Tibial nerve (tissue), 4 donors: ENCODE measurements around the gene ZNF740. TPM values are rescaled to one million over a fixed set of nuclear protein-coding genes. Genes with fewer than 3 reads are reported as not detected.

Source experiments
- DNase-seq, 2 donors: peaks; one replicate each; pipeline ENCODE4 v3.0.0-alpha.2; 2019; ENCODE audit warnings: low spot score in 2 of 2
- H3K27ac ChIP-seq, 4 donors: fragments of 200-600 bp; sonication (generic) in 3 of 4; one replicate each; pipeline ENCODE4 v1.5.1; 2017 to 2019; ENCODE audit warnings: mild to moderate bottlenecking in 1 of 4
- H3K27me3 ChIP-seq, 2 donors: fragments of 200-600 bp; sonication (generic) in 1 of 2; one replicate each; pipeline versions ENCODE4 v1.5.1 to v1.6.0; 2017 to 2019
- H3K36me3 ChIP-seq, 3 donors: fragments of 200-600 bp; sonication (generic); one replicate each; pipeline ENCODE4 v1.5.1; 2018 to 2019
- H3K4me1 ChIP-seq, 4 donors: fragments of 200-600 bp; sonication (generic) in 3 of 4; one replicate each; pipeline ENCODE4 v1.5.1; 2017 to 2019
- H3K4me3 ChIP-seq, 4 donors: fragments of 200-600 bp; sonication (generic) in 3 of 4; one replicate each; pipeline ENCODE4 v1.5.1; 2017 to 2019; ENCODE audit warnings: mild to moderate bottlenecking in 1 of 4, moderate library complexity in 1 of 4
- H3K9me3 ChIP-seq, 4 donors: fragments of 200-600 bp; sonication (generic) in 3 of 4; one replicate each; pipeline ENCODE4 v1.5.1; 2017 to 2019
- CTCF ChIP-seq, 5 experiments: fragments of 200-600 bp in 3 of 5; fragments of 450-650 bp in 2 of 5; sonication (generic) in 3 of 5; IDR thresholded peaks; one replicate each; pipeline ENCODE4 v1.5.1; 2016 to 2019; ENCODE audit warnings: antibody characterized with exemption in 5 of 5, mild to moderate bottlenecking in 3 of 5, moderate library complexity in 2 of 5
- EP300 ChIP-seq, 2 donors: sonication (generic); formaldehyde crosslinking; IDR thresholded peaks; one replicate each; pipeline ENCODE4 v1.6.1; 2017; ENCODE audit warnings: antibody characterized with exemption in 2 of 2, mild to moderate bottlenecking in 1 of 2
- POLR2A ChIP-seq, 2 donors: fragments of 450-650 bp; IDR thresholded peaks; one replicate each; pipeline ENCODE4 v1.6.1; 2017; ENCODE audit warnings: antibody characterized with exemption in 2 of 2, mild to moderate bottlenecking in 2 of 2, moderate library complexity in 2 of 2
- WGBS, 2 donors: methylation state at CpG; one replicate each; pipeline ENCODE4 v1.1.5; 2018; 5-methylcytosine and 5-hydroxymethylcytosine counted together
- total RNA-seq, 4 donors: library from RNA; depleted of rRNA; stranded (reverse); fragments of >200 nt; gene quantifications; one replicate each; pipeline ENCODE4 v1.1.0, GENCODE V29; 2016

ZNF740 gene
- total RNA-seq, 4 donors from 2014 or later: 10.2 to 67.7 (median 22.7) TPM

GRCh38 chr12:53218551-53219291 is 38.2 kb downstream of the ZNF740 start:
- Histone ChIP-seq H3K9me3 (no peaks in the 10 kb centered on the region), H3K27me3 (no peaks in the 10 kb centered on the region), H3K4me3 (peak overlapping the region; percentile 53 to 78 (median 68)), H3K4me1 (peaks cover 0 to 75% (median 49%) of the 10 kb centered on the region in 4 donors), H3K27ac (peak overlapping the region; percentile 92 to 100 (median 96)), H3K36me3 (peaks cover 0 to 20% (median 0%) of the 10 kb centered on the region in 3 donors)
- no peak for TF ChIP-seq POLR2A (IDR thresholded peaks at IDR 0.05)
- TF ChIP-seq EP300 (IDR thresholded peaks at IDR 0.05): no peak
- no peak for TF ChIP-seq CTCF (IDR thresholded peaks at IDR 0.05)
- no peak for DNase-seq
- 3 to 22% methylated on average over 20 to 30 of the region's 30 CpGs for WGBS, 2 donors

- Histone ChIP-seq H3K9me3 (no peaks in the 10 kb centered on the region), H3K4me1 (peaks cover 4 to 75% (median 56%) of the 10 kb centered on the region in 4 donors)
These were observed 38.9 kb downstream of the ZNF740 start for GRCh38 chr12:53219292-53219955.

GRCh38 chr12:53219956-53220693 is 39.6 kb downstream of the ZNF740 start:
- DNase-seq: peak; percentile 42 to 55
- H3K36me3 ChIP-seq: peaks cover 0 to 6% (median 0%) of the 10 kb centered on the region in 3 donors
- 0 to 1% methylated on average over 22 to 36 of the region's 53 CpGs for WGBS, 2 donors
- H3K27me3 ChIP-seq: no peaks in the 10 kb centered on the region
- H3K27ac ChIP-seq: peak overlapping the region; percentile 92 to 100 (median 96)
- H3K4me3 ChIP-seq: peak overlapping the region; percentile 53 to 78 (median 68)
- H3K4me1 ChIP-seq: peaks cover 5 to 75% (median 60%) of the 10 kb centered on the region in 4 donors
- TF ChIP-seq POLR2A (IDR thresholded peaks at IDR 0.05) (no peak), CTCF (IDR thresholded peaks at IDR 0.05) (no peak), EP300 (IDR thresholded peaks at IDR 0.05) (no peak)
- no peaks in the 10 kb centered on the region for H3K9me3 ChIP-seq

More at GRCh38 chr12:53219292-53219955, 38.9 kb downstream of the ZNF740 start:
- TF ChIP-seq POLR2A (IDR thresholded peaks at IDR 0.05): no peak
- TF ChIP-seq EP300 (IDR thresholded peaks at IDR 0.05): peak in 1 of 2 donors; percentile 34
- no peak for TF ChIP-seq CTCF (IDR thresholded peaks at IDR 0.05)
- DNase-seq: no peak
- H3K36me3 ChIP-seq: peaks cover 0 to 13% (median 0%) of the 10 kb centered on the region in 3 donors
- H3K27ac ChIP-seq: peak overlapping the region; percentile 92 to 100 (median 96)
- 0 to 1% methylated on average over 27 of the region's 27 CpGs for WGBS, 2 donors
- H3K27me3 ChIP-seq: no peaks in the 10 kb centered on the region
- peak overlapping the region; percentile 53 to 78 (median 68) for H3K4me3 ChIP-seq

- DNase-seq: peak; percentile 77 to 82
These were observed 40.2 kb downstream of the ZNF740 start for GRCh38 chr12:53220694-53221202.

More at GRCh38 chr12:53220694-53221202, 40.2 kb downstream of the ZNF740 start:
- H3K36me3 ChIP-seq: peaks cover 0 to under 1% (median 0%) of the 10 kb centered on the region in 3 donors
- 1% methylated on average over 37 to 40 of the region's 42 CpGs for WGBS, 2 donors
- no peaks in the 10 kb centered on the region for H3K27me3 ChIP-seq
- peak overlapping the region; percentile 53 to 78 (median 68) for H3K4me3 ChIP-seq
- TF ChIP-seq CTCF (IDR thresholded peaks at IDR 0.05) (no peak), POLR2A (IDR thresholded peaks at IDR 0.05) (peak in 1 of 2 donors; percentile 8), EP300 (IDR thresholded peaks at IDR 0.05) (peak; percentile 12 to 72)
- H3K9me3 ChIP-seq: no peaks in the 10 kb centered on the region
- H3K4me1 ChIP-seq: peaks cover 5 to 75% (median 65%) of the 10 kb centered on the region in 4 donors
- peak overlapping the region; percentile 92 to 100 (median 96) for H3K27ac ChIP-seq
